Body of pancreas (tissue), 4 donors: ENCODE results near the gene SHANK1. TPM values are rescaled to one million over a fixed set of nuclear protein-coding genes. Genes with fewer than 3 reads are reported as not detected.

Source experiments
- ATAC-seq: fragments of 150-250 bp; one replicate; pipeline ENCODE4 v1.9.1; 2016
- DNase-seq, 4 donors: peaks; one replicate each; pipeline ENCODE4 v3.0.0-alpha.2; 2019
- H3K27ac ChIP-seq, 4 donors: fragments of 200-600 bp; sonication (generic); 1 replicate in 3 of 4; 2 replicates in 1 of 4; pipeline versions ENCODE4 v1.5.1 to v1.6.1; 2016 to 2019; ENCODE audit warnings: mild to moderate bottlenecking in 1 of 4, mixed read lengths in 1 of 4, moderate library complexity in 1 of 4
- H3K27me3 ChIP-seq, 2 donors: fragments of 200-600 bp; sonication (generic); one replicate each; pipeline ENCODE4 v1.6.0; 2016; ENCODE audit warnings: mild to moderate bottlenecking in 1 of 2
- H3K36me3 ChIP-seq, 2 donors: fragments of 200-600 bp; sonication (generic); replicated peaks in 1 of 2; 2 replicates each; pipeline ENCODE4 v1.5.1; 2016; ENCODE audit warnings: low read depth in 2 of 2; ENCODE audit not compliant: insufficient read depth in 1 of 2
- H3K4me1 ChIP-seq: fragments of 200-600 bp; sonication (generic); one replicate; pipeline ENCODE4 v1.6.0; 2016
- H3K4me3 ChIP-seq, 2 donors: fragments of 200-600 bp; sonication (generic); 1 replicate in 1 of 2; 2 replicates in 1 of 2; pipeline ENCODE4 v1.5.1; 2016 to 2019
- H3K9me3 ChIP-seq, 3 donors: fragments of 200-600 bp; sonication (generic); 1 replicate in 2 of 3; 2 replicates in 1 of 3; pipeline ENCODE4 v1.5.1; 2016
- CTCF ChIP-seq, 7 experiments: fragments of 450-650 bp in 4 of 7; fragments of 200-600 bp in 3 of 7; sonication (generic) in 3 of 7; IDR thresholded peaks; one replicate each; pipeline ENCODE4 v1.5.1; 2016 to 2019; ENCODE audit warnings: antibody characterized with exemption in 7 of 7
- POLR2A ChIP-seq, 3 donors: fragments of 450-650 bp; IDR thresholded peaks; one replicate each; pipeline ENCODE4 v1.6.1; 2016; ENCODE audit warnings: antibody characterized with exemption in 3 of 3, mild to moderate bottlenecking in 2 of 3
- WGBS, 2 donors: methylation state at CpG; one replicate each; pipeline ENCODE4 v1.1.5; 2017; 5-methylcytosine and 5-hydroxymethylcytosine counted together
- intact Hi-C: fragments of 100-400 bp; cut with DNase I; formaldehyde crosslinking; loops from one replicate; pipeline ENCODE4 v1.15.1; 2023
- total RNA-seq, 2 donors: library from RNA; depleted of rRNA; stranded (reverse); fragments of >200 nt; gene quantifications; one replicate each; pipeline ENCODE4 v1.1.0, GENCODE V29; 2016

SHANK1 gene
- total RNA-seq, 2 donors from 2014 or later: 0.26 to 2.3 TPM

GRCh38 chr19:50711805-50712204 is 7.8 kb downstream of the SHANK1 start:
- TF ChIP-seq POLR2A (IDR thresholded peaks at IDR 0.05) (no peak), CTCF (IDR thresholded peaks at IDR 0.05) (no peak)
- Histone ChIP-seq H3K36me3 (no peaks in the 10 kb centered on the region), H3K9me3 (no peaks in the 10 kb centered on the region), H3K27ac (no peak overlapping the region), H3K4me1 (no peaks in the 10 kb centered on the region), H3K27me3 (no peaks in the 10 kb centered on the region), H3K4me3 (no peak overlapping the region)
- DNase-seq: no peak
- no peak for ATAC-seq
- intact Hi-C loops: no loop called here
- 45 to 52% methylated on average over 9 of the region's 9 CpGs for WGBS, 2 donors

GRCh38 chr19:50711196-50711595 is 8.4 kb downstream of the SHANK1 start:
- Histone ChIP-seq H3K9me3 (no peaks in the 10 kb centered on the region), H3K36me3 (no peaks in the 10 kb centered on the region), H3K27me3 (no peaks in the 10 kb centered on the region), H3K4me1 (no peaks in the 10 kb centered on the region), H3K4me3 (no peak overlapping the region), H3K27ac (no peak overlapping the region)
- no peak for ATAC-seq
- 50 to 76% methylated on average over 11 of the region's 11 CpGs for WGBS, 2 donors
- intact Hi-C loops: no loop called here
- DNase-seq: no peak
- TF ChIP-seq POLR2A (IDR thresholded peaks at IDR 0.05): no peak
- no peak for TF ChIP-seq CTCF (IDR thresholded peaks at IDR 0.05)

- H3K4me1 ChIP-seq: no peaks in the 10 kb centered on the region
- no peak overlapping the region for H3K4me3 ChIP-seq
- no peak overlapping the region for H3K27ac ChIP-seq
- 55 to 69% methylated on average over 5 of the region's 5 CpGs for WGBS, 2 donors
- H3K9me3 ChIP-seq: no peaks in the 10 kb centered on the region
- DNase-seq (no peak), ATAC-seq (no peak)
- H3K36me3 ChIP-seq: no peaks in the 10 kb centered on the region
- no peaks in the 10 kb centered on the region for H3K27me3 ChIP-seq
- TF ChIP-seq POLR2A (IDR thresholded peaks at IDR 0.05) (no peak), CTCF (IDR thresholded peaks at IDR 0.05) (no peak)
- intact Hi-C loops: no loop called here
Measured at GRCh38 chr19:50710612-50711011, 9.0 kb downstream of the SHANK1 start.

GRCh38 chr19:50710094-50710493 is 9.5 kb downstream of the SHANK1 start:
- Histone ChIP-seq H3K9me3 (no peaks in the 10 kb centered on the region), H3K27ac (no peak overlapping the region), H3K27me3 (no peaks in the 10 kb centered on the region), H3K4me3 (no peak overlapping the region), H3K4me1 (no peaks in the 10 kb centered on the region), H3K36me3 (no peaks in the 10 kb centered on the region)
- no peak for ATAC-seq
- WGBS, 2 donors: 32 to 38% methylated on average over 10 of the region's 10 CpGs
- no peak for DNase-seq
- TF ChIP-seq POLR2A (IDR thresholded peaks at IDR 0.05): no peak
- intact Hi-C loops: no loop called here

- no peak overlapping the region for H3K27ac ChIP-seq
- ATAC-seq: no peak
- peaks cover 0 to 7% of the 10 kb centered on the region in 2 donors for H3K27me3 ChIP-seq
- WGBS, 2 donors: 41 to 43% methylated on average over 9 to 12 of the region's 12 CpGs
- TF ChIP-seq POLR2A (IDR thresholded peaks at IDR 0.05) (no peak), CTCF (IDR thresholded peaks at IDR 0.05) (no peak)
- H3K4me1 ChIP-seq: no peaks in the 10 kb centered on the region
- H3K9me3 ChIP-seq: no peaks in the 10 kb centered on the region
- intact Hi-C loops: no loop called here
- H3K4me3 ChIP-seq: no peak overlapping the region
- H3K36me3 ChIP-seq: no peaks in the 10 kb centered on the region
- DNase-seq: no peak
Measured at GRCh38 chr19:50708179-50708879, 11.3 kb downstream of the SHANK1 start.
